GM12891 (cell line): ENCODE results near the gene TBCD.
"Not testable (repeated sequence)": the region's sequence is repeated elsewhere in the genome, so short reads cannot be mapped to it uniquely, and the experiment has no call there.

Source experiments
- DNase-seq: peaks from one replicate; pipeline ENCODE4 v3.0.0; 2011; ENCODE audit warnings: low spot score; ENCODE audit not compliant: insufficient read length
- FAIRE-seq: peaks from 2 replicates; lab custom pipeline; 2011; peaks lifted over from hg19 to GRCh38; lab: Jason Lieb, UNC
- PAX5 ChIP-seq: IDR thresholded peaks from 2 replicates; pipeline ENCODE4 v1.6.1; 2011; ENCODE audit warnings: low read length, moderate library complexity, mild to moderate bottlenecking; ENCODE audit not compliant: insufficient read depth, severe bottlenecking
- POLR2A ChIP-seq: IDR thresholded peaks from 2 replicates; pipeline ENCODE4 v1.6.1; 2011; ENCODE audit warnings: low read depth, low read length, control low read depth
- POLR2AphosphoS5 ChIP-seq: IDR thresholded peaks from 2 replicates; pipeline ENCODE4 v1.6.1; 2011; ENCODE audit warnings: low read depth, low read length, control low read depth
- POU2F2 ChIP-seq: IDR thresholded peaks from 2 replicates; pipeline ENCODE4 v1.6.1; 2011; ENCODE audit warnings: low read depth, mild to moderate bottlenecking, control low read depth, low read length, moderate library complexity
- SPI1 ChIP-seq: IDR thresholded peaks from 2 replicates; pipeline ENCODE4 v1.6.1; 2011; ENCODE audit warnings: low read depth, low read length, control low read depth
- TAF1 ChIP-seq: IDR thresholded peaks from 2 replicates; pipeline ENCODE4 v1.6.1; 2011; ENCODE audit warnings: low read depth, low read length, control low read depth

TBCD gene

GRCh38 chr17:82981141-82981730, 229.4 kb downstream of the TBCD start:
- DNase-seq: no peak
- no peak for FAIRE-seq
- no peak for TF ChIP-seq TAF1
- no peak for TF ChIP-seq SPI1
- TF ChIP-seq POLR2AphosphoS5: no peak
- TF ChIP-seq POU2F2: no peak
- TF ChIP-seq PAX5: no peak
- TF ChIP-seq POLR2A: no peak

GRCh38 chr17:82983510-82984248, 231.8 kb downstream of the TBCD start:
- peak; percentile 9 for FAIRE-seq
- TF ChIP-seq SPI1 (no peak), POLR2A (no peak), PAX5 (no peak), TAF1 (no peak), POLR2AphosphoS5 (no peak), POU2F2 (no peak)
- peak; percentile 0 for DNase-seq

GRCh38 chr17:82984249-82984617, 232.4 kb downstream of the TBCD start:
- DNase-seq, FAIRE-seq: not testable (repeated sequence)

- no peak for FAIRE-seq
- TF ChIP-seq POLR2A (no peak), PAX5 (no peak), POLR2AphosphoS5 (no peak), TAF1 (no peak), POU2F2 (no peak), SPI1 (no peak)
- peak; percentile 2 for DNase-seq
Observed at GRCh38 chr17:82984751-82985427, 233.0 kb downstream of the TBCD start.

GRCh38 chr17:82985428-82985805, 233.6 kb downstream of the TBCD start:
- no peak for TF ChIP-seq SPI1
- DNase-seq: no peak

GRCh38 chr17:82985973-82986372, 234.1 kb downstream of the TBCD start:
- DNase-seq (peak; percentile 61), FAIRE-seq (peak; percentile 83)
- TF ChIP-seq SPI1: no peak
- no peak for TF ChIP-seq TAF1
- no peak for TF ChIP-seq POU2F2
- TF ChIP-seq POLR2AphosphoS5: no peak
- TF ChIP-seq PAX5: no peak
- TF ChIP-seq POLR2A: no peak

More at GRCh38 chr17:82985428-82985805, 233.6 kb downstream of the TBCD start:
- no peak for FAIRE-seq

GRCh38 chr17:82989051-82989450, 237.2 kb downstream of the TBCD start:
- not testable (repeated sequence) for DNase-seq, FAIRE-seq
- TF ChIP-seq SPI1: peak; percentile 79

- FAIRE-seq (no peak), DNase-seq (no peak)
- TF ChIP-seq SPI1: no peak
- TF ChIP-seq TAF1: no peak
- TF ChIP-seq POLR2AphosphoS5: no peak
- no peak for TF ChIP-seq POLR2A
- TF ChIP-seq POU2F2: no peak
Observed at GRCh38 chr17:82989881-82990280, 238.0 kb downstream of the TBCD start.

GRCh38 chr17:82993005-82993404, 241.1 kb downstream of the TBCD start:
- TF ChIP-seq POLR2A (no peak), SPI1 (no peak), POLR2AphosphoS5 (no peak), TAF1 (no peak), POU2F2 (no peak), PAX5 (no peak)
- DNase-seq (no peak), FAIRE-seq (no peak)
